ENCODE data around the gene CTAG1A. TPM values are rescaled to one million over a fixed set of nuclear protein-coding genes. Genes with fewer than 3 reads are reported as not detected.

CTAG1A gene
- polyA plus RNA-seq, 2 of the 4 experiments (the other 2 are of a cell fraction): not detected

DNA sequence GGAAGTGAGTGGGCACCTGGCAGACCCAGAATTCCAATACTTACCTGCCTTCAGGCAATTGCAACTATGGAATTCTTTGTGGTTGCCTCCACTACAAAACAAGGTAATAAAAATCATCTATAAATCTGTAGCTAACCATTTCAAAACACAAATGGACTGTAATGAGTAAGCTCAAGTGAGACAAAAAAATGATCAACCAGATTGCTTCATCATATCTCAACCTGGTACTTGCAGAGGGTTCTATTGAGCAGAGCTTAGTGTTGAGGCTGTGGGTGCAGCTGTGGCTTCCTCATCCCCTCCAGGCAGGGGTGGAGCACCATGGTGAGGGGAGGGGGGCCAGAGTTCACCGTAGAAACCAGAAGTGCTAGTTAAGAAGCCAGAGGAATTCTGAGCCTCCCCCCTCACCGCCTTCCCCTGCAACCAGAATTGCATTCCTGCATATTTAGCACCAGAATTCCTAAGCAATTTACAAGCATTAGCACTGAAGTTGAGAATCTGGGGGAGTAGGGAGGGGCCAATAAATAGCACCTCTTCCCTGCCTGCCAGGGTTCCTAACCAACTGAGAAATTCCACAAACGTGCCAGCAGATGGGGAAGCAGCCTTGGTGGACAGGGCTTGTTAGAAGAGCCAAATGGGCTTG lies 11.5 kb downstream of the CTAG1A start:
- FAIRE-seq (peak; percentile 18), ATAC-seq (peak in 1 of 2 experiments; percentile 30; a peak in 1 of 6 replicates), DNase-seq (ENCODE audit: low read depth in 1 of 2, low spot score in 1 of 2) (no peak)
- CTCF ChIA-PET: interaction anchor here (1.2 kb wide), 1 partner anchor 16 kb away, joined by 3 read pairs; no protein-coding TSS in a partner anchor
- Histone ChIP-seq H3K4me3 (no peak overlapping the region), H3K4me2 (no peak overlapping the region), H3K27ac (no peak overlapping the region), H3K4me1 (no peaks in the 10 kb centered on the region), H3K9me3 (peaks cover 5% of the 10 kb centered on the region; the same call in 1 of the 3 replicates)
- WGBS (ENCODE audit: missing lambda C conversion rate): 3% methylated on average over 3 of the region's 3 CpGs
- POLR2A ChIA-PET: no interaction called here
- TF ChIP-seq CBX8 (IDR thresholded peaks at IDR 0.05) (no peak), HOXB5 (CRISPR knock-in tag; IDR thresholded peaks at IDR 0.05) (no peak), ELK1 (IDR thresholded peaks at IDR 0.05; ENCODE audit: low read depth, low read length) (no peak), CHD4 (IDR thresholded peaks at IDR 0.05; ENCODE audit: borderline replicate concordance) (no peak)

DNA sequence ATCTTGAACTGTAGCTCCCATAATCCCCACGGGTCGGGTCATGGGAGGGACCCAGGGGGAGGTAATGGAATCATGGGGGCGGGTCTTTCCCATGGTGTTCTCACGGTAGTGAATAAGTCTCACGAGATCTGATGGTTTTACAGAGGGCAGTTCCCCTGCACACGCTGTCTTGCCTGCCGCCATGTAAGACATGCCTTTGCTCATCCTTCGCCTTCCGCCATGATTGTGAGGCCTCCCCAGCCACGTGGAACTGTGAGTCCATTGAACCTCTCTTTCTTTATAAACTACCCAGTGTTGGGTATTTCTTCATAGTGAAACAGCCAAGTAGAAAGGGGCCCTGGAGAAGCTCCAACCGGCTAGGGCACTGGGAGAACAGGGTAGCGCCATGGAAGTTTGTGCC lies 12.3 kb downstream of the CTAG1A start:
- no peak for TF ChIP-seq TFCP2L1 (CRISPR knock-in tag; IDR thresholded peaks at IDR 0.05)
- TF ChIP-seq JUNB (IDR thresholded peaks at IDR 0.05): no peak
- no peak for TF ChIP-seq KDM5A (IDR thresholded peaks at IDR 0.05)
- no peak for TF ChIP-seq CHD4 (IDR thresholded peaks at IDR 0.05; ENCODE audit: borderline replicate concordance)
- TF ChIP-seq RNF2 (IDR thresholded peaks at IDR 0.05; ENCODE audit: borderline replicate concordance, low read depth): no peak
- TF ChIP-seq MAFK (IDR thresholded peaks at IDR 0.05; ENCODE audit: partially characterized antibody): no peak
- TF ChIP-seq RCOR1 (IDR thresholded peaks at IDR 0.05; ENCODE audit: low read depth, low read length): no peak
- no peak for TF ChIP-seq HOXB5 (CRISPR knock-in tag; IDR thresholded peaks at IDR 0.05)
- no peak for TF ChIP-seq NR3C1 (IDR thresholded peaks at IDR 0.05)
- no peak for TF ChIP-seq USF2 (IDR thresholded peaks at IDR 0.05)
- no peak for TF ChIP-seq MYC (IDR thresholded peaks at IDR 0.05; ENCODE audit: borderline replicate concordance, low read length)
- TF ChIP-seq ESRRA (IDR thresholded peaks at IDR 0.05; ENCODE audit: borderline replicate concordance, low read length): no peak
- TF ChIP-seq EHMT2 (IDR thresholded peaks at IDR 0.05; ENCODE audit: low read depth): no peak
- TF ChIP-seq PBX3 (IDR thresholded peaks at IDR 0.05): no peak
- TF ChIP-seq ATOH8 (CRISPR knock-in tag; IDR thresholded peaks at IDR 0.05; ENCODE audit: low read depth): no peak
- ATAC-seq: no peak
- no peak overlapping the region for H3K27ac ChIP-seq
- no peak overlapping the region for H3K4me3 ChIP-seq
- H3K4me2 ChIP-seq: no peak overlapping the region
- no peak for DNase-seq (ENCODE audit: low read depth in 1 of 2, low spot score in 1 of 2)
- no peak for FAIRE-seq
- CTCF ChIA-PET: no interaction called here
- no peaks in the 10 kb centered on the region for H3K4me1 ChIP-seq
- 65% methylated on average over 11 of the region's 12 CpGs for WGBS (ENCODE audit: missing lambda C conversion rate)
- POLR2A ChIA-PET: no interaction called here
- H3K9me3 ChIP-seq: peaks cover 5% of the 10 kb centered on the region; the same call in 1 of the 3 replicates

DNA sequence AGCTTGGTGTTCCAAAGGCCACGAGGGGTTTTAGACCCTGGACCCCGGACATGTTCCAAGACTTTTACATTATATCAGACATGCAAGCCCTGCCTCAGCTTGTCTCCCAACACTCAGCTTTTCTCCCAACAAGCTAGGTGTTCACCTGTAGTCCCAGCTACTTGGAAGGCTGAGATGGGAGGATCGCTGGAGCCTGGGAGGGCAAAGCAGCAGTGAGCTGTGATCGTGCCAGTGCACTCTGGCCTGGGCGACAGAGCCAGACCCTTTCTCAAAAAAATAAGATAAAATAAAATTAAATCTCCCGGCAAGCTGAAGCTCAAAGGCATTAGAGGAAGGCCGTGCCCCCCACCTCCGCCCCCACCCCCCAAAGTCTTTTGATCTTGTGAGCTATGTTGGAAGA lies 13.7 kb downstream of the CTAG1A start:
- Histone ChIP-seq H3K27ac (no peak overlapping the region), H3K9me3 (no peaks in the 10 kb centered on the region; the same call in 2 of the 3 replicates), H3K4me2 (no peak overlapping the region), H3K4me3 (no peak overlapping the region), H3K4me1 (peaks cover 3% of the 10 kb centered on the region)
- POLR2A ChIA-PET: no interaction called here
- ATAC-seq (no peak), FAIRE-seq (no peak), DNase-seq (ENCODE audit: low read depth in 1 of 2, low spot score in 1 of 2) (no peak)
- TF ChIP-seq ZNF302 (CRISPR knock-in tag; IDR thresholded peaks at IDR 0.05): no peak
- no peak for TF ChIP-seq MAZ (IDR thresholded peaks at IDR 0.05; ENCODE audit: borderline replicate concordance, low read depth, low read length)
- no peak for TF ChIP-seq ZSCAN20 (CRISPR knock-in tag; IDR thresholded peaks at IDR 0.05)
- TF ChIP-seq, protein P1, sequence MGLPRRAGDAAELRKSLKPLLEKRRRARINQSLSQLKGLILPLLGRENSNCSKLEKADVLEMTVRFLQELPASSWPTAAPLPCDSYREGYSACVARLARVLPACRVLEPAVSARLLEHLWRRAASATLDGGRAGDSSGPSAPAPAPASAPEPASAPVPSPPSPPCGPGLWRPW (IDR thresholded peaks at IDR 0.05): no peak
- TF ChIP-seq, protein P2, sequence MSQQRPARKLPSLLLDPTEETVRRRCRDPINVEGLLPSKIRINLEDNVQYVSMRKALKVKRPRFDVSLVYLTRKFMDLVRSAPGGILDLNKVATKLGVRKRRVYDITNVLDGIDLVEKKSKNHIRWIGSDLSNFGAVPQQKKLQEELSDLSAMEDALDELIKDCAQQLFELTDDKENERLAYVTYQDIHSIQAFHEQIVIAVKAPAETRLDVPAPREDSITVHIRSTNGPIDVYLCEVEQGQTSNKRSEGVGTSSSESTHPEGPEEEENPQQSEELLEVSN (IDR thresholded peaks at IDR 0.05; ENCODE audit: borderline replicate concordance, low read depth): no peak
- no peak for TF ChIP-seq NR3C1 (IDR thresholded peaks at IDR 0.05)
- TF ChIP-seq CBX2 (IDR thresholded peaks at IDR 0.05; ENCODE audit: borderline replicate concordance, low read depth): no peak
- no peak for TF ChIP-seq RARB (CRISPR knock-in tag; IDR thresholded peaks at IDR 0.05)
- TF ChIP-seq ELK1 (IDR thresholded peaks at IDR 0.05; ENCODE audit: low read depth, low read length): no peak
- TF ChIP-seq HEYL (CRISPR knock-in tag; IDR thresholded peaks at IDR 0.05): no peak
- no peak for TF ChIP-seq MAX (IDR thresholded peaks at IDR 0.05)
- CTCF ChIA-PET: interaction anchor here (1.1 to 1.6 kb wide), 2 partner anchors 12 to 150 kb away, joined by 3 to 5 read pairs; no protein-coding TSS in a partner anchor
- 66% methylated on average over 8 of the region's 8 CpGs for WGBS (ENCODE audit: missing lambda C conversion rate)
